HPDE6-E6E7 (cell line): ENCODE measurements around the gene FCHSD2.
"Not testable (repeated sequence)": the region's sequence is repeated elsewhere in the genome, so short reads cannot be mapped to it uniquely, and the experiment has no call there.

Experiments used
- DNase-seq: peaks from one replicate; pipeline ENCODE4 v3.0.0; 2011; ENCODE audit warnings: missing footprints; ENCODE audit errors: extremely low spot score

The FCHSD2 gene

DNA sequence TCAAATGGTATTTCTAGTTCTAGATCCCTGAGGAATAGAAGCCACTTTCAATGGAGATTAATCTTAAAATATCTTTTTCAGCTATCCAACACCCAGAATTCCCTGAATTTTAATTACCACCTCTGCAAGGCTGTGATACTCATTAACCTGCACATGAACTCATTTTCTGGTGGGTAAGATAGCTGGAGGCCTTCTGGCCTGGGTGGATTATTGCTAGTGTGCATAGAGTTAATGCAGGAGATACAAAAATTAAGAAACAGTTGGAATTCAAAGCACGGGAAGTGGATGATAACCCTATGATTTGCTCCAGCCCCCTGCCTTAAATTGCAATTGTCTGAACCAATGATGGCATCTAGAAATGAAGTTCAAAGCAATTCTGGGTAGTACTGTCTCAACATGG lies 212.9 kb downstream of the FCHSD2 start:
- no peak for DNase-seq

DNA sequence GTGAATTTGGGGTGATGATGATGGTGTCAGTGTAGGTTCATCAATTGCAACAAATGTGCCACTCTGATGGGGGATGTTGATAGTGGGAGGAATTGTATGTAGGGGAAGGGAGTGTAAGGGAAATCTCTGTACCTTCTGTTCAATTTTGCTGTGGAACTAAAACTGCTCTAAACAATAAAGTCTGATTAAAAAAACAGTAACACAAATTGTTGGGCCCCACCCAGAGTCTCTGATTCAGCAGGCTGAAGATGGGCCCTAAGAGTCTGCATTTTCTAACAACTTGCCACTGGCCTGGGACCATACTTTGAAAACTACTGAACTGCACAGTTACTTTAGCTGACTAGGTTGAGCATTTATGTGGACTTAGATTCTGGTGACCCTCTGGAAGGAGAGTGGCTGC lies 214.7 kb downstream of the FCHSD2 start:
- DNase-seq = no peak

DNA sequence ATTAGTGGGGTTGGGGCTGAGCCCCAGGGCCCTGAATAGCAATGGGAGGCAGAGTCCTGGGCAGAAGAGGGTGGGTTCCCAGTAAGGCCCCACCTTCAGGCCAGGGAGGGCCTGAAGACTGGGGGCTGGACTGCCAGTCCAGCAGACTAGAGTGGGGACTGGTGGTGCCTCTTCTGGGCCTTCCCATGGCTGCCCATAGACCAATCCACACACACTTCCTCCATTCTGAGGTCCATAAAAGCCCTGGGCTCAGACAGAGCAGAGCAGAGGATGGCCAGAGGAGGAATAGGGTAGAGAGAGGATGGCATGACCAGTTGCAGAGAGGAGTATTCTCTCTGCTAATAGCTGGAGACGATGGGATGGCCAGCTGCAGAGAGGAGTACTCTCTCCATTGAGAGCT lies 216.0 kb downstream of the FCHSD2 start:
- no peak for DNase-seq

DNA sequence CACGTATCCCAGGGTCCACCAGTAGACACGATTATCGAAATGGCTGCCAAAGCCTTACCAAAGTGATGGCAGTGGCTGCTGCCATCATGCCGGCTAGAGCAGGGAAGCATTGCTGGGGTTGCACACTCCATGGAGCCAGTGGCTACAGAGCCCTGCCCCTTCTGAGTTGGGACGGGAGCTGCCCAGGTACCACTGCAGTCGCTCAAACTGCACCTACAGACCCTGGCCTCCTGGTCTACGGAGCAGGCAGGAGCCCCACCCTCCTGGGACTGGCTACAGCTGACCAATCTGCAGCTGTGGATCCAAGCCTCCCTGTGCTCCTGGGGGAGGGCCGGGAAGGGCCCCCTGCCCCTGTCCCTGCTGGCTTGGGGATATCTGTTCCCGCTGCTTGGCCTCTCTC lies 216.5 kb downstream of the FCHSD2 start:
- DNase-seq = no peak

GRCh38 chr11:72924568-72925190 lies 217.4 kb downstream of the FCHSD2 start:
- DNase-seq = peak; percentile 17

- no peak for DNase-seq
Observed at GRCh38 chr11:72921028-72921716, 220.9 kb downstream of the FCHSD2 start.

- DNase-seq = no peak
Observed at GRCh38 chr11:72920001-72920400, 222.1 kb downstream of the FCHSD2 start.

- no peak for DNase-seq
Observed at GRCh38 chr11:72918851-72919250, 223.3 kb downstream of the FCHSD2 start.

GRCh38 chr11:72912253-72912652 lies 229.9 kb downstream of the FCHSD2 start:
- DNase-seq = no peak

DNA sequence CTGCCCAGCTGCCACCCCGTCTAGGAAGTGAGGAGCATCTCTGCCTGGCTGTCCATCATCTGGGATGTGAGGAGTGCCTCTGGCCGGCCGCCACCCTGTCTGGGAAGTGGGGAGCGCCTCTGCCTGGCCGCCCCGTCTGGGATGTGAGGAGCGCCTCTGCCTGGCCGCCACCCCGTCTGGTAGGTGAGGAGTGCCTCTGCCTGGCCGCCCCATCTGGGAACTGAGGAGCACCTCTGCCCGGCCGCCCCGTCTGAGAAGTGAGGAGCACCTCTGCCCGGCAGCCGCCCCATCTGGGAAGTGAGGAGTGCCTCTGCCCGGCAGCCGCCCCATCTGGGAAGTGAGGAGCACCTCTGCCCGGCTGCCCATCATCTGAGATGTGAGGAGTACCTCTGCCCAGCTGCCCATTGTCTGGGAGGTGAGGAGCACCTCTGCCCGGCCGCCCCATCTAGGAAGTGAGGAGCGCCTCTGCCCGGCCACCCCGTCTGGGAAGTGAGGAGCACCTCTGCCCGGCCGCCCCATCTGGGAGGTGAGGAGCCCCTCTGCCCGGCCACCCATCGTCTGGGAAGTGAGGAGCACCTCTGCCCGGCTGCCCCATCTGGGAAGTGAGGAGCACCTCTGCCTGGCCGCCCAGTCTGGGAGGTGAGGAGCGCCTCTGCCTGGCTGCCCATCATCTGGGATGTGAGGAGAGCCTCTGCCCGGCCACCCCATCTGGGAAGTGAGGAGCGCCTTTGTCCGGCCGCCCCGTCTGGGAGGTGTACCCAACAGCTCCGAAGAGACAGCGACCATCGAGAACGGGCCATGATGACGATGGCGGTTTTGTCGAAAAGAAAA lies 232.3 kb downstream of the FCHSD2 start:
- not testable (repeated sequence) for DNase-seq

DNA sequence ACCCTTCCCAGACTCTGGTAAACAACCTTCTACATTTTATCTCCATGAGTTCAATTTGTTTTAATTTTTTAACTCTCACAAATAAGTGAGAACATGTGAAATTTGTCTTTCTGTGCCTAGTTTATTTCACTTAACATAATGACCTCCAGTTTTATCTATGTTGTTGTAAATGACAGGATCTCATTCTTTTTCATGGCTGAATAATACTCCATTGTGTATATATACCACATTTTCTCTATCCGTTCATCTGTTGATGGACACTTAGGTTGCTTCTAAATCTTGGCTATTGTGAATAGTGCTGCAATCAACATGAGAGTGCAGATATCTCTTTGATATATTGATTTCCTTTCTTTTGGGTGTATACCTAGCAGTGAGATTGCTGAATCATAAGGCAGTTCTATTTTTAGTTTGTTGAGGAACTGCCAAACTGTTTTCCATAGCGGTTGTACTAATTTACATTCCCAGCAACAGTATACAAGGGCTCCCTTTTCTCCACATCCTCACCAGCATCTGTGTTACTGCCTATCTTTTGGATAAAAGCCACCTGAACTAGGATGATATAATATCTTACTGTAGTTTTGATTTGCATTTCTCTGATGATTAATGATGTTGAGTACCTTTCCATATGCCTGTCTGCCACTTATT lies 234.0 kb downstream of the FCHSD2 start:
- no peak for DNase-seq

DNA sequence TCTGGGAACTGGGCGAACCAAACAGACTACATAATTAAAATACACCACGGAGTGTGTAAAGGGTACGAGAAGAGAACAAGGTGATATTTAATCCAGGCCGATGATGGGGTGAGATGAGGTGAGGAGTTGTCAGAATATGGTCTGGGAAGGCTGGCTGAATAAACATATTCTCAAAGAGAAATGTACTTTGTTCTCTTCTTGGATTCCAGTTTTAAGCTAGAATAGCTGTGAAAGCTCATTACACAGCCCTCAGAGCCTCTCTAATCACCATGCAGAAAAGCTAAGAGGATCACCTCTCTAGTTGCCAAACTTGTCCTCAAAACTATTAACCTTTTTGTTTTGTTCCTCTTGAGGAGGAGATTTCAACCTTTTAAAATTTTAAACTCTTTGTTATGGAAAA lies 238.1 kb downstream of the FCHSD2 start:
- no peak for DNase-seq

DNA sequence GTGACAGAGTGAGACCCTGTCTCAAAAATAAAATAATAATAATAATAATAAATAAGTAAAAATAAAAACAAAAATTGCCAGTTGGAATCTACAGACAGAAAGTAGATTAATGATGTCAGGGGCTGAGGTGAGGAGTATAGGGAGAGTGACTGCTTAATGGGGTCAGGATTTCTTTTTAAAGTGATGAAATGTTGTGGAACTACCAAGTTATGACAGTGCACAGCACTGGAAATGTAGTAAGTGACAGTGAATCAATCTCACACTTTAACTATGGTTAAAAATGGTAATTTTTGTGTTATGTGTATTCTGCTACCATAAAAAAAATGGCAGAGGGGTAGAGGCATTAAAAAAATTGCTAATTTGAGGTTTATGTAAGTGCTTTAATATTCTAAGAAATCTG lies 240.7 kb downstream of the FCHSD2 start:
- DNase-seq = no peak

GRCh38 chr11:72900013-72900412 lies 242.1 kb downstream of the FCHSD2 start:
- no peak for DNase-seq

DNA sequence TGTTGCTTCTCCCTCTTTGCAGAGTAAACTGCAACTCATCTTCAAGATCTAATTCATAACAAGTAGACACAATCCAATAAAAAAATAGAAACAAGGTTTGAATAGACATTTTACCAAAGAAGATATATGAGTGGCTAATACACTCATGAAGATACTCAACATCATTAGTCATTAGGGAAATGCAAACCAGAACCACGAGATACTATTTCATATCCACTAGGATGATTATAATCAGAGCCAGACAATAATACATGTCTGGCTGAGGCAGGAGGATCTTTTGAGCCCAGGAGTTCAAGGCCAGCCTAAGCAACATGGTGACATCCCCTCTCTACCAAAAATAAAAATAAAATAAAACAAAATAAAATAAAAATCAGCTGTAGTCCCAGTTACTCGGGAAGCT lies 242.9 kb downstream of the FCHSD2 start:
- DNase-seq = no peak

- no peak for DNase-seq
Observed at GRCh38 chr11:72897506-72897905, 244.6 kb downstream of the FCHSD2 start.

DNA sequence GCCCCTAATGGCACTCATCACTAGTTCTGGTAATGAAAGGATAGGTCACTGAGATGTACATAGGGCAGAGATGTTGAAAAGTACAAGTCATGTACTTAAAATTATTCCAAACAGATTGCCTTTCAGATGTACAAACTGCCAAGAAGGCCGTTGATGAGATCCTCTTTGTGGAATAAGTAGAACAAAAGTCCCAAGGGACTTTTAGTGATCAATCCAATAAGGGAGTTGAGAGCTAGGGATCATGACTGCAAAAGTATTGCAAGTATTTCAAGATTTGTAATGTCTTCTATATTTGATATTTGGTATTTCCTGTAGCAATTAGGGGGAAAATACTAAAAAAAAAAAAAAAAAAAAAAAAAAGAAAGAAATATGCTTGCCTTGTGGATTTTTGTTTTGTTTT lies 245.7 kb downstream of the FCHSD2 start:
- no peak for DNase-seq

DNA sequence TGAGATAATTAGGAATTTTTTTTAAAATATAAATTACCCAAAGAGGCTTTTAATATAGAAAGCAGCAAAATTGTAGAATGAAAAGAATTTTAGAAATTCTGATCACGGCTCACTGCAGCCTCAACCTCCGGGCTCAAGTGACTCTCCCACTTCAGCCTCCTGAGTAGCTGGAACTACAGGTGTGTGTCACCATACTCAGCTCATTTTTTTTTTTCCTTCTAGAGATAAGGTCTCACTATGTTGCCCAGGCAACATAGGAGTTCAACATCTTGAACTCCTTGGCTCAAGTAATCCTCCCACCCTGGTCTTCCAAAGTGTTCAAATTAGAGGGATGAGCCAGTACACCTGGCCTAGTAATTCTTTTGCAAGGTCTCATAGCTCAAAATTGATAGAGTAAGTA lies 251.2 kb downstream of the FCHSD2 start:
- no peak for DNase-seq

DNA sequence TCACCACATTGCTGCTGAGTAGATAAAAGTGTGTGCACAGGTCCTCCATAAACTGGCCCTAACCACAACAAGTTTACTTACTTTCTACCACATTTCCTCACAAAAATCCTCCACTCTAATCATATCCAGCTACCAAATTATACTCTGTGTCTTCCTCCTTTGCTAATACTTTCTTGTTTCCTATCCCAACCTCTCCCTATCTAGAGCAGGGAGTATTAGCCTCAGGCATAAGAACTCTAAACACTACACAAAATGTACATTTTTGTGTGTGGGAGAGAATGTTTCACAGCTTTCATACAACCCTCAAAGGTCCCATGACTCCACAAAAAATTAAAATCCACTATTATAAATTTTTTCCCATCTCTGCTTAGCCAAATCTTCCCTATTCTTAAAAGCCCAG lies 255.5 kb downstream of the FCHSD2 start:
- no peak for DNase-seq

DNA sequence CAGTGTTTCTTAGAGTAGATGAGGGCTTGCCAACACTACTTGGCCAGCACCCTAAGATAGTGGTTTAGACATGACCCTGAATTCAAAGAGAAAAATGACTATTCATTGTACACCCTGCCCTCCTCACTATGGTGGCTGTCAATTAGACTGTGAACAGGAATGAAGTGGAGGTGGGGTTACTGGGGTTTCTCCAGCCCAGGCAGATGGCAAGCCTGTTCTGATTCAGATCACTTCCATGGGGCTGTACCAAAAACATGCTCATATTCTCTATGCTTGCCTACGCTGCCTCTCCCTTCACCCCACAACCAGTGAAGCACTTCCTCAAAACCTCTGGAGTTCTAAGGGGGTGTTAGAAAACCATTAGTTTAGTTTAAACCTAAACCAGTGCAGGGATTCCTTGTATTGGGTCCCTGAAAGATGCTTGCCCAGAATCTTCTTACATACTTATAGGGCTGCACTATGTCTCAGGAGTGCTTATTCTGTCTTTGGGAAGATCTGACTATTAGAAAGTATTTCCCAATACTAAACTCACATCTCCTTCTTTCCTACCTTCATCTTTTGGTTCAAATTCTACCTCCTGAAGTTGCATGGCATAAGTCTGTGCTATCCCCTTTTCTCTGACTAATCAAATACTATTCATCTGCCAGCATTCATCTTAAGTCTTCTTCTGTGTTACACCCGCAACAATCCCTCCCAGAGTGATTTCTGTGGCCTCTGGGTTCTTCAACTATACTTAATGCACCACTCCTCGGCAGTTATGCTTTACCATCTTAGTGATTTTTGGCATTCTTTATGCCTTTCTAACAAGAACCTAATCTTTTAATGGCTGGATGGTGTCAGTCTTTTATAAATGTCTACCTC lies 256.1 kb downstream of the FCHSD2 start:
- DNase-seq = no peak

DNA sequence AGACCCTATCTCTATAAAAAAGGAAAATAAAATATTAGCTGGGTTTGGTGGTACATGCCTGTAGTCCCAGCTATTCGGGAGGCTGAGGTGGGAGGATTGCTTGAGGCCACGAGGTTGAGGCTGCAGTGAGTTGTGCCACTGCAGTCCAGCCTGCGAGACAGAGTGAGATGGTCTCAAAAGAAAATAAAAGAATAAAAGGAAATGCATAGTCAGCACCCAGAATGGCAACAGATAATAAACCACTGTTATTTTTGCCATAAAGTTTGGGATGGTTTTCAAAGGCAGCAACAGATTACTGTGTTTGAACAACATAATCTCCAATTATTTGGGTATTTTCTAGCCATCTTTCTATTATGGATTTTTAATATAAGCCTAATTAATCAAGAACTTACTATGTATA lies 266.0 kb downstream of the FCHSD2 start:
- no peak for DNase-seq
